ENCODE measurements around the gene NLK.

GRCh38 chr17:28120766-28121165 lies 78.3 kb downstream of the NLK start:
- TF ChIP-seq BHLHE40 (IDR thresholded peaks at IDR 0.05; ENCODE audit: low read depth, low read length) (no peak), RFX5 (IDR thresholded peaks at IDR 0.05; ENCODE audit: low read depth, low read length) (no peak), CTCF (conservative IDR thresholded peaks at IDR 0.05; ENCODE audit: low read depth, low read length) (no peak), POLR2A (IDR thresholded peaks at IDR 0.05; ENCODE audit: low read depth, low read length) (no peak), SMC3 (IDR thresholded peaks at IDR 0.05; ENCODE audit: low read depth, low read length) (no peak), MXI1 (IDR thresholded peaks at IDR 0.05; ENCODE audit: borderline replicate concordance, low read depth, low read length) (no peak), RAD21 (IDR thresholded peaks at IDR 0.05; ENCODE audit: low read length) (no peak), CHD1 (IDR thresholded peaks at IDR 0.05; ENCODE audit: low read depth, low read length) (no peak), ELK1 (IDR thresholded peaks at IDR 0.05; ENCODE audit: borderline replicate concordance, low read depth, low read length) (no peak), MAZ (IDR thresholded peaks at IDR 0.05; ENCODE audit: borderline replicate concordance, low read depth, low read length) (no peak), CEBPB (IDR thresholded peaks at IDR 0.05; ENCODE audit: low read depth, low read length) (no peak)

All from IMR-90 (cell line).